WERI-Rb-1 (cell line): ENCODE measurements around the gene ULK1.

Source experiments
- DNase-seq: peaks from one replicate; pipeline ENCODE4 v3.0.0-alpha.2; 2020
- H3K27ac ChIP-seq: fragments of 250-450 bp; sonication (Bioruptor Pico); 2 replicates; pipeline ENCODE4 v1.5.1; 2020; ENCODE audit warnings: mild to moderate bottlenecking, moderate library complexity
- H3K27me3 ChIP-seq: fragments of 250-450 bp; sonication (Bioruptor Pico); 2 replicates; pipeline ENCODE4 v1.5.1; 2021; ENCODE audit warnings: mild to moderate bottlenecking, low read depth, moderate library complexity; ENCODE audit not compliant: insufficient read depth, severe bottlenecking
- H3K36me3 ChIP-seq: fragments of 250-450 bp; sonication (Bioruptor Pico); 2 replicates; pipeline ENCODE4 v1.5.1; 2020; ENCODE audit warnings: mild to moderate bottlenecking, moderate library complexity
- H3K4me3 ChIP-seq: 2 replicates; pipeline ENCODE4 v1.5.1; 2011; ENCODE audit warnings: low read depth, mild to moderate bottlenecking, control low read depth, low read length
- H3K9me3 ChIP-seq: fragments of 250-450 bp; sonication (Bioruptor Pico); 2 replicates; pipeline ENCODE4 v1.5.1; 2021; ENCODE audit warnings: mild to moderate bottlenecking, moderate library complexity; ENCODE audit not compliant: severe bottlenecking
- CTCF ChIP-seq: IDR thresholded peaks from 2 replicates; pipeline ENCODE4 v1.5.1; 2011; ENCODE audit warnings: low read depth, mild to moderate bottlenecking, control low read depth, inconsistent platforms, low read length

ULK1 gene

GRCh38 chr12:131860472-131861260 is 33.8 kb upstream of the ULK1 start:
- H3K9me3 ChIP-seq: peaks cover 3% of the 10 kb centered on the region
- H3K4me3 ChIP-seq: no peak overlapping the region
- H3K27ac ChIP-seq: no peak overlapping the region
- H3K36me3 ChIP-seq: no peaks in the 10 kb centered on the region
- no peaks in the 10 kb centered on the region for H3K27me3 ChIP-seq
- DNase-seq: no peak
- no peak for TF ChIP-seq CTCF

DNA sequence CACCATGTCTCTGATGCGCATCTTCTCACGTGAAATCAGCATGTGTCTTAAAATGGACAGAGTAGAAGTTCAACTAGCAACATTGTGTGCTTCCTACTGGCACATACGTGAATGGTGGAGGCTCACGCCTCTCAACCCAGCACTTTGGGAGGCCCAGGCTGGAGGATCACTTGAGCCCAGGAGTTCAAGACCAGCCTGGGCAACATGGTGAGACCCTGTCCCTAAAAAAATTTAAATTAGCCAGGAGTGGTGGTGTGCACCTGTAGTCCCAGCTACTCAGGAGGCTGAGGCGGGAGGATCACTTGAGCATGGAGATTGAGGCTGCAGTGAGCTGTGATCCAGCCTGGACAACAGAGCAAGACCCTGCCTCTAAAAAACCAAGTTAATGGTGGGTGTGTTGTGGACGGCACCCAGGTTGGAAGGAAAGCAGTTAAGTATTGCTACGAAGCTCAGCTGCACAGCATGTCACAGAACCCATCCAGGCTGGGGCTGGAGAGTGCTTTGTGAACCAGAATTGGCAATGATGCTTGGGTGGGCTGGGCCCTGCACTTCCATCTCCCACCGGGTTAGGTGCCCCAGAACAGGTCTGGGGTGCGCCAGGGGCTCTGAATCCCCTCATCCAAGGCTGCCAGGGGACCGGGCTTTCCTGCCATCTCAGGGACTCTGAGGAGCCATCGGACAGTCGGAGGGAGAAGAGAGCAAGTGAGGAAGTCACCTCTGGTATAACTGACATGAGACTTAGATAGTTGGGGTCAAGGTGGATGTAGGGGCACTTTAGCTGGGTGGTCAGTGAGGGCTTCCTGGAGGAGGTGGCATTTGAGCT is 33.0 kb upstream of the ULK1 start:
- no peak for DNase-seq
- peaks cover 3% of the 10 kb centered on the region for H3K9me3 ChIP-seq
- no peaks in the 10 kb centered on the region for H3K36me3 ChIP-seq
- H3K27ac ChIP-seq: no peak overlapping the region
- no peaks in the 10 kb centered on the region for H3K27me3 ChIP-seq
- no peak overlapping the region for H3K4me3 ChIP-seq
- TF ChIP-seq CTCF: no peak

DNA sequence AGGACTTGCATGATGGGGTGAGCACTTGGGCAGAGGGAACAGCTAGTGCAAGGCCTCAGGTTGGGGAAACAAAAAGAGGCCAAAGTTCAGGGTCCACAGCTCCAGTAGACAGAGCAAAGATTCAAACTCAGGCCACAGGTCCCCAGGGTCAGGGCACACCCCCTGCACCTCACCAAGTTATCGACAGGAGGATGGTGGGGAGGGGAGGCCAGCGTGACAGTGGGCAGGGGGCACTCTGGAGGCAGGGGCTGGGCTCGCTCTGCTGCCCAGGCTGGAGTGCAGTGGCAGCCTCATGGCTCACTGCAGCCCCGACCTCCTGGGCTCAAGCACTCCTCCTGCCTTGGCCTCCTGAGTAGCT is 32.4 kb upstream of the ULK1 start:
- H3K4me3 ChIP-seq: no peak overlapping the region
- no peak for DNase-seq
- no peaks in the 10 kb centered on the region for H3K36me3 ChIP-seq
- no peak overlapping the region for H3K27ac ChIP-seq
- H3K9me3 ChIP-seq: peaks cover 1% of the 10 kb centered on the region
- no peaks in the 10 kb centered on the region for H3K27me3 ChIP-seq
- TF ChIP-seq CTCF: no peak

DNA sequence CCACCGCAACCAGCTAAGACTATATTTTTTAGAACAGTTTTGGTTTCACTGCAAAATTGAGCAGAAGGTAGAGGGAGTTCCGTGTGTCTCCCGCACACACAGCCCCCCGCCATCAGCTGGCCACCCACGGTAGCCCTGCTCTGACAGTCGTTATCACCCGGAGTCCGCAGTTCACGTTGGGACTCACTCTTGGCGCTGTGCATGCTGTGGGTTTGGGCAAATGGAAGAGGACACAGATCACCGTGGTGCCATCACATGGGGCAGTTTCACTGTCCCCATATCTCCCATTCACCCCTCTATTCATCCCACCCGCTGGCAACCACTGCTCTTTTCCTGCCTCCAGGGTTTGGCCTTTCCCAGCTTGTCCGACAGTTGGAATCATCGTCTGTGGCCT is 31.8 kb upstream of the ULK1 start:
- Histone ChIP-seq H3K27ac (no peak overlapping the region), H3K36me3 (no peaks in the 10 kb centered on the region), H3K4me3 (no peak overlapping the region), H3K27me3 (no peaks in the 10 kb centered on the region), H3K9me3 (no peaks in the 10 kb centered on the region)
- TF ChIP-seq CTCF: no peak
- DNase-seq: no peak

DNA sequence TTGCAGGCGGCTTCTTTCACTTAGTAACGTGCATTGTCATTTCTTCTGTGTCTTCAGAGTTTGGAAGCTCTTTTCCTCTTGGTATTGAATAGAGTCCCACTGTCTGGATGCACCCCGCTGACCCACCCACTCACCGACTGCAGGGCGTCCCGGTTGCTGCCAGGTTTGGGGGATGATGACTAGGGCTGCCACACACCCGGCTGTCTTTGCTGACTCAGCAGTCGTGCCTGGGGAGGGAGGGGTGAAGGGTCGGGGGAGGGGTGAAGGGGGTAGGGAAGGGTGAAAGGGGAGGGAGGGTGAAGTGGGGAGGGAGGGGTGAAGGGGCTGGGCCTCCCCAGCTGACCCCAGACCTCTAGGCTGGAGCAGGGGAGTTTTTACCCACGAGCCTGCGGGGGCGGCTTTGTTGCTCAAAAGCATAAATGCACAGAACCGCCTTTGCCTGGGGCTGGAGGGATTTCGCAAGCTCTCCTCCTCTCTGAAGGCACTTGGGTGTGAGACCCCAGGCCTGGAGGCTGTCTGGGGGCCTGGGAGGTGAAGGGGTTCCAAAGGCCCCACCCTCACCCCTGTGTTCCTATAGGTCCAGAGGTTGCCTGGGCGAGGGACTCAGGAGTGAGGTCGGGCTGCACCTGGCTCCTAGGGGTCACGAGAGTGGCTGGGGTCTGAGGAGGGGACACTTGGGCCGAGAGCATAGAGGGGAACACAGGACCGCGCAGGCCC is 31.3 kb upstream of the ULK1 start:
- Histone ChIP-seq H3K27ac (no peak overlapping the region), H3K27me3 (no peaks in the 10 kb centered on the region), H3K36me3 (no peaks in the 10 kb centered on the region), H3K9me3 (no peaks in the 10 kb centered on the region), H3K4me3 (no peak overlapping the region)
- no peak for DNase-seq
- TF ChIP-seq CTCF: no peak
